Testis (tissue), 2 donors: Measurements from ENCODE around the gene EXPH5.

Experiments
- POLR2A ChIP-seq: fragments of 450-650 bp; IDR thresholded peaks from one replicate; pipeline ENCODE4 v1.6.1; 2017; ENCODE audit warnings: antibody characterized with exemption, mild to moderate bottlenecking, moderate library complexity
- TF ChIP-seq, protein P1 (sequence below), 3 experiments: fragments of 450-650 bp in 2 of 3; fragments of 200-600 bp in 1 of 3; sonication (generic) in 1 of 3; IDR thresholded peaks; one replicate each; pipeline ENCODE4 v1.5.1; 2016 to 2019; ENCODE audit warnings: antibody characterized with exemption in 3 of 3, mild to moderate bottlenecking in 2 of 3, moderate library complexity in 1 of 3

DNA sequence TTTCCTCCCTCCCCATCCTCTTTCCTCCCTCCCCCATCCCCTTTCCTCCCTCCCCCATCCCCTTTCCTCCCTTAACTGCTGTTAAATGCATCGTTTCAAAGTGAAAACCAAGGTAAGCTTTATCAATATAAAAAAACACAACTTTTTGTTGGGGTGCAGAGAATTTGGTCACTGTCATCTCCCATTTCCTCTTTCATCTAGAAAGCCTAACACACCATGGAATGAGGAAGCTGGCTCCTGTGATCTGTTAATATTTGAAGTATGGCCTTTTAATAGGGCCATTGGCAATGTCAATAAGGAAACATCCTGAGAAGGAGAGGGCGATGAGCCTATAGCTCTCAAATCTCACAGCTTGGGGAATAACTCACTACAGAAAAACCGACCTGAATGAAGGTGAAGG, 7.0 kb downstream of the EXPH5 start:
- TF ChIP-seq, protein P1, sequence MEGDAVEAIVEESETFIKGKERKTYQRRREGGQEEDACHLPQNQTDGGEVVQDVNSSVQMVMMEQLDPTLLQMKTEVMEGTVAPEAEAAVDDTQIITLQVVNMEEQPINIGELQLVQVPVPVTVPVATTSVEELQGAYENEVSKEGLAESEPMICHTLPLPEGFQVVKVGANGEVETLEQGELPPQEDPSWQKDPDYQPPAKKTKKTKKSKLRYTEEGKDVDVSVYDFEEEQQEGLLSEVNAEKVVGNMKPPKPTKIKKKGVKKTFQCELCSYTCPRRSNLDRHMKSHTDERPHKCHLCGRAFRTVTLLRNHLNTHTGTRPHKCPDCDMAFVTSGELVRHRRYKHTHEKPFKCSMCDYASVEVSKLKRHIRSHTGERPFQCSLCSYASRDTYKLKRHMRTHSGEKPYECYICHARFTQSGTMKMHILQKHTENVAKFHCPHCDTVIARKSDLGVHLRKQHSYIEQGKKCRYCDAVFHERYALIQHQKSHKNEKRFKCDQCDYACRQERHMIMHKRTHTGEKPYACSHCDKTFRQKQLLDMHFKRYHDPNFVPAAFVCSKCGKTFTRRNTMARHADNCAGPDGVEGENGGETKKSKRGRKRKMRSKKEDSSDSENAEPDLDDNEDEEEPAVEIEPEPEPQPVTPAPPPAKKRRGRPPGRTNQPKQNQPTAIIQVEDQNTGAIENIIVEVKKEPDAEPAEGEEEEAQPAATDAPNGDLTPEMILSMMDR (IDR thresholded peaks at IDR 0.05), result no peak
- TF ChIP-seq POLR2A, result no peak
